Retinal pigment epithelial cell (primary cell): ENCODE results near the gene MYO18A.

ENCODE experiments used
- DNase-seq: peaks from one replicate; pipeline ENCODE4 v3.0.0-alpha.2; 2010; ENCODE audit warnings: low read depth
- H3K4me3 ChIP-seq: 2 replicates; pipeline ENCODE4 v1.5.1; 2011; ENCODE audit warnings: mild to moderate bottlenecking, low read length, control low read depth, moderate library complexity
- CTCF ChIP-seq: conservative IDR thresholded peaks from 2 replicates; pipeline ENCODE4 v1.5.1; 2011; ENCODE audit warnings: low read depth, low read length, control low read depth, inconsistent platforms

MYO18A gene

GRCh38 chr17:29107933-29108822 is 72.0 kb downstream of the MYO18A start:
- no peak for TF ChIP-seq CTCF
- no peak for DNase-seq

GRCh38 chr17:29107084-29107483 is 73.1 kb downstream of the MYO18A start:
- no peak for TF ChIP-seq CTCF
- H3K4me3 ChIP-seq = no peak overlapping the region
- no peak for DNase-seq

More at GRCh38 chr17:29107933-29108822, 72.0 kb downstream of the MYO18A start:
- no peak overlapping the region for H3K4me3 ChIP-seq

- TF ChIP-seq CTCF = no peak
- DNase-seq = no peak
- H3K4me3 ChIP-seq = no peak overlapping the region
These were observed 76.9 kb downstream of the MYO18A start for GRCh38 chr17:29103341-29103740.

- H3K4me3 ChIP-seq = no peak overlapping the region
- DNase-seq = no peak
- no peak for TF ChIP-seq CTCF
These were observed 77.4 kb downstream of the MYO18A start for GRCh38 chr17:29102741-29103181.

- no peak for TF ChIP-seq CTCF
- no peak for DNase-seq
- H3K4me3 ChIP-seq = no peak overlapping the region
These were observed 78.2 kb downstream of the MYO18A start for GRCh38 chr17:29102046-29102445.

- no peak for DNase-seq
- TF ChIP-seq CTCF = no peak
- no peak overlapping the region for H3K4me3 ChIP-seq
These were observed 79.9 kb downstream of the MYO18A start for GRCh38 chr17:29100296-29100695.

GRCh38 chr17:29099527-29099926 is 80.7 kb downstream of the MYO18A start:
- H3K4me3 ChIP-seq = no peak overlapping the region
- DNase-seq = no peak
- TF ChIP-seq CTCF = no peak
